ENCODE measurements around the gene FSTL4. TPM values are rescaled to one million over a fixed set of nuclear protein-coding genes. Genes with fewer than 3 reads are reported as not detected.

Gene FSTL4
- total and polyA plus RNA-seq, 12 donors, result 0.01 to 0.42 (median 0.38) TPM; not detected in 6

DNA sequence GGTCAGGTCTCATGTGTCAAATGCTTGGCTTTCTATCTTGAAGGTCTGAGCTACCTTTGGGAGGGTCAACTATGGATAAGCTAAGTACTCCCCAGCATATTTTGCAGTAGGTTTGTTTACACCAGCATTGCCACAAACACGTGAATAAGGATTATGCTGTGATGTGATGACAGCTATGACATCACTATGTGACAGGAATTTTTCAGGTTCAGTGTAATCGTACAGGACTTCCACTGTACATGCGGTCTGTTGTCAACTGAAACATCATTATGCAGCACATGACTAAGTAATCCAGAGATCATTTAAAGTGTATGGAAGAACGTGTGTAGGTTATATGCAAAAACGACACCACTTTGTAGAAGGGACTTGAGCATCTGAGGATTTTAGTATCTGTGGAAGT is 104.0 kb downstream of the FSTL4 start:
- Histone ChIP-seq H3K36me3 (no peaks in the 10 kb centered on the region), H3K4me3 (no peak overlapping the region), H3K4me1 (no peaks in the 10 kb centered on the region), H3K27me3 (peaks cover 0 to 17% (median 2%) of the 10 kb centered on the region in 7 donors), H3K27ac (no peak overlapping the region), H3K9me3 (no peaks in the 10 kb centered on the region)
- intact Hi-C loops (cut with DNase I), result no loop called here
- DNase-seq, result no peak
- TF ChIP-seq, protein P1, sequence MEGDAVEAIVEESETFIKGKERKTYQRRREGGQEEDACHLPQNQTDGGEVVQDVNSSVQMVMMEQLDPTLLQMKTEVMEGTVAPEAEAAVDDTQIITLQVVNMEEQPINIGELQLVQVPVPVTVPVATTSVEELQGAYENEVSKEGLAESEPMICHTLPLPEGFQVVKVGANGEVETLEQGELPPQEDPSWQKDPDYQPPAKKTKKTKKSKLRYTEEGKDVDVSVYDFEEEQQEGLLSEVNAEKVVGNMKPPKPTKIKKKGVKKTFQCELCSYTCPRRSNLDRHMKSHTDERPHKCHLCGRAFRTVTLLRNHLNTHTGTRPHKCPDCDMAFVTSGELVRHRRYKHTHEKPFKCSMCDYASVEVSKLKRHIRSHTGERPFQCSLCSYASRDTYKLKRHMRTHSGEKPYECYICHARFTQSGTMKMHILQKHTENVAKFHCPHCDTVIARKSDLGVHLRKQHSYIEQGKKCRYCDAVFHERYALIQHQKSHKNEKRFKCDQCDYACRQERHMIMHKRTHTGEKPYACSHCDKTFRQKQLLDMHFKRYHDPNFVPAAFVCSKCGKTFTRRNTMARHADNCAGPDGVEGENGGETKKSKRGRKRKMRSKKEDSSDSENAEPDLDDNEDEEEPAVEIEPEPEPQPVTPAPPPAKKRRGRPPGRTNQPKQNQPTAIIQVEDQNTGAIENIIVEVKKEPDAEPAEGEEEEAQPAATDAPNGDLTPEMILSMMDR (IDR thresholded peaks at IDR 0.05), result no peak
- WGBS, 2 donors, result 67 to 68% methylated on average over 5 of the region's 5 CpGs
- ATAC-seq, result no peak

DNA sequence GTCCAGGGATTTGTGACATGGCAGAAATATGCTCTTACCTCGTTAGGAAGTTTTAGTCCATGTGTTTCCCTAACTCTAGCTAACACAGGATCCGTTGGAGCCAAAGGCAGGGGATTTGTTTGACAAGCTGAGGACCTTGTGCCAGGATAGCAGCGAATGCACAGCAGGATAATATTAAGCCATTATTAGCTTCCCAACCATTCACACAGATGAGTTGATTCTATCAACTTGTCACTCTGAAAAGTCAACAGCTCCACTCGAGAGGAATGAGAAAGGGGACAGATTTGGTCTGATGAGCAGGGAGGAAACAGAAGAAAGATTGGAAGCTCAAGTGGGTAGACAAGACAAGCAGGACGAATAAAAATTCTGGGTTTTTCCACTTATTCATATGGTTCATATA is 106.2 kb downstream of the FSTL4 start:
- H3K4me1 ChIP-seq, result no peaks in the 10 kb centered on the region
- intact Hi-C loops (cut with DNase I), result no loop called here
- DNase-seq (no peak), ATAC-seq (no peak)
- TF ChIP-seq, protein P1 (IDR thresholded peaks at IDR 0.05), result no peak
- 57 to 61% methylated on average over 5 of the region's 5 CpGs for WGBS, 2 donors
- no peaks in the 10 kb centered on the region for H3K36me3 ChIP-seq
- no peaks in the 10 kb centered on the region for H3K9me3 ChIP-seq
- H3K27ac ChIP-seq, result no peak overlapping the region
- H3K4me3 ChIP-seq, result no peak overlapping the region
- H3K27me3 ChIP-seq, result peaks cover 0 to 4% (median 0%) of the 10 kb centered on the region in 7 donors

DNA sequence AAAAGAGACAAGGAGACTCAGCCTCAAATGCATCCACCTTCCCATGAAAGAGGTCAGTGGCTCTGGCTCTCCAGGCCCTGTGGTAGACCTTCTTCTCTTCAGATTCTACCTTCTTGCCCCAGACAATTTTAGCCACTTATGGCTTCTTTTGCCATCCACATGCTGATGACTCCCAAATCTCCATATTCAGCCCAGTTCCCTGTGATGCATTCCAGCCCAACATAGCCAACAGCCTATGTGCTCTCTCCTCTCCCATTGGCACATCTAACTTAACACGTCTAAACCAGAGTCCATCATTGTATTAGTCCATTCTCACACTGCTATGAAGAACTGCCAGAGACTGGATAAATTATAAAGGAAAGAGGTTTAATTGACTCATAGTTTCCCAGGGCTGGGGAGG is 108.8 kb downstream of the FSTL4 start:
- peaks cover 0 to 4% (median 0%) of the 10 kb centered on the region in 7 donors for H3K27me3 ChIP-seq
- no peak for DNase-seq
- no peaks in the 10 kb centered on the region for H3K4me1 ChIP-seq
- H3K27ac ChIP-seq, result no peak overlapping the region
- 71 to 84% methylated on average over 1 of the region's 1 CpG for WGBS, 2 donors
- no peaks in the 10 kb centered on the region for H3K36me3 ChIP-seq
- intact Hi-C loops (cut with DNase I), result no loop called here
- ATAC-seq, result no peak
- TF ChIP-seq, protein P1 (IDR thresholded peaks at IDR 0.05), result no peak
- no peak overlapping the region for H3K4me3 ChIP-seq
- H3K9me3 ChIP-seq, result no peaks in the 10 kb centered on the region

DNA sequence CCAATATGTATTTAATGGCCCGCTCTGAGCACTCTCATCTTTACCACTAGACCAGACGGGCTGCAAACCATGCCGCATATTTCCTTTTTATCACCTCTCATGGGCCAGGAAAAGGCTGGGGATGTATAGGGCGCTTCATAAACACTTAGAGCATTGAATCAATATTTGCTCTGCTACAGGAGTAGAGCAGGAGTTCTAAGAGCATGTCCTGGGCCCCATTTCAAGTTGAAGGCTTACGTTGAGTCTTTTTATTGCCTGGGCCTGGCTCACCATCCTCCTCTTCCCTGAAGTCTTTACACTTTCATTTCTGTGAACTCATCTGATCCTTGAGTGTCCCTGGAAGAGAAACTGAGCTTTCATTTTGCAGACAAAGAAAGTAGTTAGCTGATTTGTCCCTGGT is 112.4 kb downstream of the FSTL4 start:
- H3K27me3 ChIP-seq, result peaks cover 0 to 18% (median 10%) of the 10 kb centered on the region in 7 donors
- DNase-seq, result no peak
- ATAC-seq, result no peak
- no peaks in the 10 kb centered on the region for H3K36me3 ChIP-seq
- no peak overlapping the region for H3K4me3 ChIP-seq
- H3K9me3 ChIP-seq, result no peaks in the 10 kb centered on the region
- no peak overlapping the region for H3K27ac ChIP-seq
- intact Hi-C loops (cut with DNase I), result no loop called here
- 83 to 89% methylated on average over 5 of the region's 5 CpGs for WGBS, 2 donors
- TF ChIP-seq, protein P1 (IDR thresholded peaks at IDR 0.05), result no peak
- no peaks in the 10 kb centered on the region for H3K4me1 ChIP-seq

Measured in heart right ventricle (tissue), 16 donors.